ENCODE results near the gene EARS2. TPM values are rescaled to one million over a fixed set of nuclear protein-coding genes. Genes with fewer than 3 reads are reported as not detected.

The EARS2 gene
- total and polyA plus RNA-seq, 2 of the 4 experiments (the other 2 are of a cell fraction), result 28.1 to 37.8 TPM

GRCh38 chr16:23581764-23582163, 24.6 kb upstream of the EARS2 start:
- intact Hi-C loops (cut with micrococcal nuclease), result no loop called here
- no TSS peak for BruUV-seq (replicated peaks)
- Histone ChIP-seq H3K56ac (ENCODE audit: extremely low read depth, insufficient read depth, low read length) (no peak overlapping the region), H4K20me1 (ENCODE audit: insufficient read depth, low read length) (no peaks in the 10 kb centered on the region; the same call in 1 of the 2 replicates), H2AFZ (replicated peaks; ENCODE audit: low read length, poor library complexity) (no peak overlapping the region), H3K14ac (replicated peaks; ENCODE audit: low read depth, low read length) (no peak overlapping the region), H3K79me1 (ENCODE audit: low read depth in 1 of 2, low read length in 2 of 2) (peaks cover 9 to 30% of the 10 kb centered on the region in 2 experiments), H3K23ac (ENCODE audit: low read depth, low read length) (no peak overlapping the region), H2BK5ac (ENCODE audit: low read depth, low read length, poor library complexity, severe bottlenecking) (no peak overlapping the region), H2BK20ac (ENCODE audit: low read depth, low read length) (no peak overlapping the region), H3K9ac (ENCODE audit: low read depth, low read length) (no peak overlapping the region), H3K27me3 (ENCODE audit: control insufficient read depth, insufficient read depth, low read length) (no peaks in the 10 kb centered on the region), H4K5ac (ENCODE audit: low read depth, low read length) (no peak overlapping the region), H2AK5ac (ENCODE audit: low read depth, low read length) (no peak overlapping the region), H3K9me1 (ENCODE audit: insufficient read depth, low read length) (no peaks in the 10 kb centered on the region), H4K91ac (ENCODE audit: insufficient read depth, low read depth, low read length) (no peak overlapping the region), H2AK9ac (replicated peaks; ENCODE audit: low read depth, low read length, poor library complexity) (no peak overlapping the region), H3K4me1 (ENCODE audit: control insufficient read depth, insufficient read depth, low read length) (no peaks in the 10 kb centered on the region), H2BK15ac (ENCODE audit: low read depth, low read length) (no peak overlapping the region), H3K36me3 (ENCODE audit: control insufficient read depth, insufficient read depth, low read length) (peaks cover 40% of the 10 kb centered on the region), H3K4ac (ENCODE audit: low read depth, low read length) (no peak overlapping the region), H3K27ac (ENCODE audit: insufficient read depth, low read length) (no peak overlapping the region), H3K9me3 (ENCODE audit: control insufficient read depth, insufficient read depth, low read length) (no peaks in the 10 kb centered on the region), H3K18ac (ENCODE audit: low read depth, low read length) (no peak overlapping the region), H3K4me2 (ENCODE audit: low read depth, low read length) (no peak overlapping the region), H4K8ac (ENCODE audit: low read depth in 2 of 2, low read length in 2 of 2) (no peak overlapping the region), H2BK120ac (ENCODE audit: low read depth, low read length) (no peak overlapping the region), H3K4me3 (ENCODE audit: insufficient read depth, low read depth, low read length) (no peak overlapping the region)
- CTCF ChIA-PET, result interaction anchor here (1.1 kb wide), 1 partner anchor 24 kb away, joined by 3 read pairs; the partner anchor contains the start of gene UBFD1
- TF ChIP-seq CHD1 (IDR thresholded peaks at IDR 0.05; ENCODE audit: low read depth, low read length), result no peak
- no peak for TF ChIP-seq POLR2A (IDR thresholded peaks at IDR 0.05; ENCODE audit: low read depth, low read length)
- TF ChIP-seq CEBPB (IDR thresholded peaks at IDR 0.05; ENCODE audit: low read depth, low read length), result no peak
- no peak for TF ChIP-seq SMC3 (IDR thresholded peaks at IDR 0.05; ENCODE audit: low read depth, low read length)
- no peak for TF ChIP-seq RAD21 (IDR thresholded peaks at IDR 0.05; ENCODE audit: low read length)
- TF ChIP-seq RCOR1 (IDR thresholded peaks at IDR 0.05; ENCODE audit: insufficient replicate concordance, low read length), result no peak
- TF ChIP-seq, protein P1, sequence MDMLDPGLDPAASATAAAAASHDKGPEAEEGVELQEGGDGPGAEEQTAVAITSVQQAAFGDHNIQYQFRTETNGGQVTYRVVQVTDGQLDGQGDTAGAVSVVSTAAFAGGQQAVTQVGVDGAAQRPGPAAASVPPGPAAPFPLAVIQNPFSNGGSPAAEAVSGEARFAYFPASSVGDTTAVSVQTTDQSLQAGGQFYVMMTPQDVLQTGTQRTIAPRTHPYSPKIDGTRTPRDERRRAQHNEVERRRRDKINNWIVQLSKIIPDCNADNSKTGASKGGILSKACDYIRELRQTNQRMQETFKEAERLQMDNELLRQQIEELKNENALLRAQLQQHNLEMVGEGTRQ (IDR thresholded peaks at IDR 0.05; ENCODE audit: low read depth, low read length), result no peak
- no peak for TF ChIP-seq MAZ (IDR thresholded peaks at IDR 0.05; ENCODE audit: borderline replicate concordance, low read depth, low read length)
- TF ChIP-seq FOS (IDR thresholded peaks at IDR 0.05; ENCODE audit: low read depth, low read length), result no peak
- ATAC-seq (ENCODE audit: low read depth) (no peak), DNase-seq (no peak)
- dilution Hi-C loops (cut with HindIII; ENCODE audit: low sequenced_read_pairs, unreplicated experiment), result no loop called here
- POLR2A ChIA-PET (ENCODE audit: unreplicated experiment), result no interaction called here
- in situ Hi-C loops (cut with MboI; ENCODE audit: low sequenced_read_pairs), result no loop called here
